Measurements from ENCODE around the gene NFIX.

Gene NFIX

DNA sequence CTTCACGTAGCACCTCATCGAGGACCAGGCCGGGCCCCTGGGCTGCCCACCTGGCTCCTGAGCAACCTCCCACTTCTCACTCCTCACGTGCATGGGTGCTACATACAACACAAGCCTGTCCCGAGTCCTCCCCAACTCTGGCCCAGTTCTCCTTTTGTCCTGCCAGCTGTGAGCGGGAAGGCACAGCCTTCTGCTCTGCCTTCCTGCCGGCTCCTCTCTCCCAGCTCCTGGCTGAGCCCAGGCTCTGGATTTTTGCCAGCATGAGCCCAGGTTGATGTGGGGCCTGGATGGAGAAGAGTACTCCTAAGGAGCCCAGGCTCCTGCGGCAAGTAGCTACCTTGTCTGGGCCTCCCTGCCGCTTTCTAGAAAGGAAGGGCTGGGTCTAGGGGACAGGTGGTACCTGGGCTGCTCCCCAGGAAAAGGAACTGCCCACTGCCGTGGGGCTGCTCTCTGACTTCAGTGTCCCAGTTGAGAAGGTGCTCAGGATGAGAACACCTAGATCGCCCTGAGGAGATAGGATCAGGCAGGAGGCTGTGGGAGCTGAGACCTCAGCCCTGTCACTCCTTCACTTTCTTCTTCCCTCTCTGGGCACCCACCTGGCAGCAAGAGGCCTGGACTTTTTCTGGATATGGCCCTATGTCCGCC, 83.7 kb downstream of the NFIX start:
- DNase-seq: no peak

DNA sequence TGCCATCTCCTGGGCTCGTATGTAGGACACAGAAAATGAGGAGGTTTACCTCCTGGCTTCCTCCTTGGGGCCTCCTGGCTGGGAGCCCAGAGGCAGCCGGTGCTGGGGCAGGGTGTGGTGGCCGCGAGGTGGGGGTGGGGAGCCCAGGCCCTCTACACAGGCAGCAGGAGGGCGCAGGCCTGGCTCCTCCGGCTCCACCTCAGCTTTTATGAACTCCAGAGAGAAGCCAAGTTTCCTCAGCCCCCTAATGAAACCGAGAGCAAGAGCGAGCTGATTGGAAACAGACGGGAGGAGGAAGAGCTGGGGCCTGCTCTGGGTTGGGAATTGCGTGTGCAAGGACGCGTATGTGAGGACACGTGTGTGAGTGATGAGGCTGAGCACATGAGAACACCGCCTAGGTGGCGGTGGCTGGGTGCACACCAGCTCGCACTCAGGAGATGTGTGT, 84.3 kb downstream of the NFIX start:
- DNase-seq: no peak

DNA sequence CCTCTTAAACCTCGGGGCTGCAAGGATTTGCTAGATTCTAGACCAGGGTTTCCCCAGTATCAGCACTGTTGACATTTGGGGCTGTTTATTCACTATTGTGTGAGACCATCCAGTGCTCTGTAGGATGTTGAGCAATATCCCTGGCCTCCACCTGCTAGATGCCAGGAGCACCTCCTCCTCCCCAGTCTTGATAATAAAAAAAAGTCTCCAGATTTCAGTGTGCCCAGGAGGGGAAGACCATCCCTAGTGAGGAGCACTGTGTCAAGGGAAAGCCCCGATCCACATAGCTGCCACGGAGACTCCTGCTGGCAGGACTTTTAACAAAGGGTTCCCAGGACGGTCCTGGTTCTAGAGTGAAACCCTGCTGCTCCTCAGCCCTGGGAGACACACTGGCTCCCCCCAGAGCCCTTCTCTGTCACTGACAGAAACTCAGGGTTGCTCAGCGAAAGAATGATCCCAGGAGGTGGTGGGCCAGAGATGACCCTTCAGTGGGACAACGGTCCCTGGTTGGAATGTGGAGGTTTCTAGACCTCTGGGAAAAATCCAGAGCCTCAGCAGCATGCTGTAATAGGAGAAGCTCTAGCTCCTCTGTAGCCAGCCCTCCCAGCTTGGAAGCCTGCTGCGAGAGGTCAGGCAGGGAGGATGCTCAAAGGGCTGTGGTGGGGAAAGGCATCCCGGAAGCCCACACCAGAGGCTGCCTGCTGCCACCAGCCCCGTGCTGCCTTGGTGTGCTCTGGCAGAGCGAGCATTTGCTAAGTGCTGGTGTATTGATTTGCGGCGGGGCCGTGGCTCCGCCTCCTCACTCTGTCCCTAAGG, 87.1 kb downstream of the NFIX start:
- DNase-seq: no peak

DNA sequence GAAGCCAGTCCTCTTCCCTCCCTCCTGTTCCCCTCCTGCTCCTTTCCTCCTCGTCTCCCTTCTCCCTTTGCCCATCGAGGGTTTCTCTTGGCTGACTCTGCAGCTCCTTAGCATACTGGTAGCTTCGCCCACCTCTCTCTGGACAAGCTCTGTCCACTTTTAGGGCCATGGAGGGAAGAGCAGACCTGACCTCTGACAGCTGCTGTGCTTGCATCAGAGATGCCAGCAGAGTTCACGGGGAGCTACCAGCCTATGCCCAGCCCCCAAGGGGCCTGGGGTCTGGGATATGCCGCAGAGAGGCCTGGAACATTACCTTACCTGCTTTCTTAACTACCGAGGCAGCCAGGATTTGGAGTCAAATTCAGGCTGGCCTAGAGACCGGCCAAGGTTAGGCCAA, 87.7 kb downstream of the NFIX start:
- no peak for DNase-seq

DNA sequence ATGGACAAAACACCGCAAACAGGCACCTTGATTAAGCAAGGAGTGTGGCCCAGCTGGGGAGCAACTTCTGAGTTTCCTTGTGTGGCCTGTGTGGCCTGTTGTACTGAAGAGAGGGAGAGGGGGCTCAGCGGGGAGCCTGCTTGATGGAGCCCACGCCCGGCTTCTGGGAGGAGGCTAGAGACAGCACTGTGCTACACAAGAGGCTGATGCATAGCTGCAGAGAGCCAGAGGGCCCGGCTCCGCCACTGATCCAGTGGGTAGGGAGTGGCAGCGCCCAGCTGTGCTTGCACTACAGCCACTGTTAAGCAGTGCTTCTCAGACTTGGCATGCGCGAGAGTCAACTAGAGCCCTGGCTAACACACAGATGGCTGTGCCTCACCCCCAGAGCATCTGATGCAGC, 88.4 kb downstream of the NFIX start:
- DNase-seq: no peak

DNA sequence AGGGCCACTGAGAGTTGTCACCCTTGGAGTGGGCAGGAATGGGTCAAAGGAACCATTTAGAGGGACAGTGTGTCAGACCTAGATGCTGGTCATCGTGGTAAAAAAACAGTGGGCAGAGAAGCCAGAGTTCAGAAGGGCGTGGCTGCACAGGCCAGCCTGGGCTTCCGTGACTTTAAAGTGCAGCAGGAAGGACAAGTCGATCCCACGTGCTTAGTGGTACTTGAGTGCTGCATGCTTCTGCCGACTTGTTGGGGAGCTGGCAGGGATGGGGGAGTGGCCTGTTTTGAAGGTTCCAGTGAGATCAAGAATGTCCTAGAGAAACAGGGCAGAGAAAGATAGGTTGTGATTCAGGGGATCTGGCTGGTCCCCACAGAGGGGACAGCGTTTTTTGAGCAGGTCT, 90.4 kb downstream of the NFIX start:
- no peak for DNase-seq

DNA sequence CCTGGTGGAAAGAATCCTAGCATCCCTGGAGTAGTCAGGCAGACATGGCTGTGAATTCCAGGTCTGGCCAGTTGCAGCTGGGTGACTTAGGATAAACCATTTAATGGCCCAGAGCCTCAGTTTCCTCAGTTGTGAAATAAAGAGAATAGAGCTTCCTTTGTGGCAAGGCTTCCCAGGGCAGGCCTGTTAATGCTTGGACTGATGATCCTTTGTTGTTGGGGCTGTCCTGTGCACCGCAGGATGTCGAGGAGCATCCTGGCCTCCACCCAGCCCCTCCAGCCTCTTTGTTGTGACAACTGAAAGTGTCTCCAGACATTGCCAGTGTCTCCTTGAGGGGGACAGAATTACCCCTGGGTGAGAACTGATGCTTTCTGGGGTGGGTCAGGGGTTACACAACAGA, 91.1 kb downstream of the NFIX start:
- DNase-seq: no peak

DNA sequence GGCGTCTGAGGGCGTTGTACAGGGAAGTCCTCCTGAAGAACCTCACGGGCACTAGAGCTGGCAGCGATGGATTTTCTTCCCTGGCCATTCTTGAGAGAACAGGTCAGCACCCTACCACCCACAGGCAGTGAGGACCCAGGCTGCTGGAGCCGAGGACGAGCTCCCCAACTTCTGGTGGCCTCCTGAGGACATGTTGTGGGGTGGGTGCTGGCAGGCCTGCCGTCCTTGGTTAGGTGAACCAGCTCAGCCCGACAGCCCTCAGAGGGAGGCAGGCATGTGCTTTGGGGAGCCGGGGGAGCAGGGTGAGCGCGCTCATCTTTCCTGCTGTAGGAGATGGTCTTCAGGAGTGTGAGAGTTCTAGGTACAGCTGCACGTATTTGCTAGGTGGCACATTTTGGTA, 92.0 kb downstream of the NFIX start:
- no peak for DNase-seq

DNA sequence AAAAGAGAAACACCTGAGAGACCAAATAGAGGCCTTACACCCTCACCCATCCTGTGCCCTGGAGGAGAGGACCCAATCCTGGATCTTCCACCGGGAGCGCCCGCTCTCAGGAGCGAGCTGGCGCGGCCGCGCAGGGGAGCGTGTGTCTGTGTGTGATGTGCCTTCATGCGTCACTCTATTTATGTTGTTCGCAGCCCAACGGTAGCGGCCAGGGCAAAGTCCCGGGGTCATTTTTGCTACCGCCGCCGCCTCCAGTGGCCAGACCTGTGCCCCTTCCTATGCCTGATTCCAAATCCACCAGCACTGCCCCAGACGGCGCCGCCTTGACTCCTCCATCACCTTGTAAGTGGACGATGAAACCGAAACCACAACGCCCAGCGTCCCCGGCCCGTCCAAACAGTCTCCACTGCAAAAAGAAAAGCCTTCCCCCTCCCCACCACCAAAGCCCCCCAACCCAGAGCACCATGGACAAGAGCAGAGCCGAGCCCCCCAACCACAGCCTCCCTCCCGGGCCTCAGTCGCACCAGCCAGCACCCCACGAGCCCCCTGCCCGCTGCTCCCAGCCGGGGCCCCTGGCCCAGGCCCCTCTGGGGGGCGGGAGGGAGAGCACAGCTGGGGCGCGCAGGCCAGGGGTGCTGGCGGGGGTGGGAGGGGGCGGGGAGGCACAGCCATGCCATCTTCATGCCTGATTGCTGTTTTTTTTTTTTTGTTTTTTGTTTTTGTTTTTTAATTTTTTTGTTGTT, 92.7 kb downstream of the NFIX start:
- DNase-seq: no peak

DNA sequence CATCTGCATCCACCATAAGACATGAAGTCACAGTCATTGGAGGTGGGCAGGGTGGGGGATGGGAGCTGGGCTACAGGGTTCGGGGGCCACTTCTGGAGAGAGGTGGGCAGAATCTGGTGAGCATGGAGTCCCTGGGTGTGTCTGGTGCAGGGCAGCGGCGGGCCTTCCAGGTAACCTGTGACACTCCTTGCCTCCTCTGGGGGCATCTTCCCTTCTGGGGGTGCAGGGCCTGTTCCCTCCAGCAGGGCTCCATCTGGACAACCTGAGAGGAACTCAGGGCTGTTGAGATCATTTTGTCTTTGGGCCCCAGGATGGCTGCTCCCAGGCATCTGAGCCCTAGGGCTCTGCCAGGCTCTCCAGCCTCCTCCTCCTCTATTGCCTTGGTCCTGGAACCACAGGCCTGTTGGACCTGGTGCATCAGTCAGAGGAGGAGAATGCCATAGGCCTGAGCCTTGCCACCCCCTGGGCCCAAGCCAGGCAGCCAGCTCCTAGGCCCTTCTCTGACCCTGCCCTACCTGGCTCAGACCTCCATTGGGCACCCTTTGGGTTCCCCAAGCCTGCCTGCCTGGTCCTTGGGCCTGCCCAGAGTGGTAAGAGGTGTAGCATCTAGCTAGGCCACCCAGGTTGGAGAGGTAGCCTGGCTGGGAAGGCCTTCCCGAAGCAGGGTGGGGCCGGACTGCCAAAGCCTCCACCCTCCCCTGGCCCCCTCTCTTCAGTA, 94.0 kb downstream of the NFIX start:
- DNase-seq: no peak

DNA sequence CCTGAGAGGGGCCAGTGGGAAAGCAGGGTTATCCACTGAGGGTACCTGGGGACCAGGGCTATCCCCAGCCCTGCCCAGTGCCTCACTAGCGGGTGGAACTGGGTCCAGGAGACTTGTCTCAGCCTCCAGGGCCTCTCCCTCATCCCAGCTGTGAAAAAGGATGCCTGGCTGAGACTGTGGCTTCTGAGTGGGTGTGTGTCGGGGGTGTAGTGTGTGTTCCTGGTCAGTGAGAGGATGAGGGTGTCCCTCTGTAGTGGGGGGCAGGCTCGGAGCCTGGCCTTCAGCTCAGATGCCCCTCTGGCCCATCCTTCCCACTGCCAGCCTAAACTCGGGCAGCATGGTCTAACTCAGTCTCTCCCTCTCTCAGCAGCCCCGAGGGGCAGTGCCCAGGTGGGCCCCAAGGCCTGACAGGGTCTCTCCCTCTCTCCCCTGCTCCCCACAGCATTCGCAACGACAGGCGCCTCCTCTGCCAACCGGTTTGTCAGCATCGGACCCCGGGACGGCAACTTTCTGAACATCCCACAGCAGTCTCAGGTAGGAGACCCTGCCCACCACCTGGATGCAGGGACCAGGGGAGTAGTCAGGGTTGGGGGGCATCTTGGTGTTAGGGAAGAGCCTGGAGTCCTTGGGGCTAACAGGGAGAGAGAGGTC, 94.7 kb downstream of the NFIX start:
- no peak for DNase-seq

DNA sequence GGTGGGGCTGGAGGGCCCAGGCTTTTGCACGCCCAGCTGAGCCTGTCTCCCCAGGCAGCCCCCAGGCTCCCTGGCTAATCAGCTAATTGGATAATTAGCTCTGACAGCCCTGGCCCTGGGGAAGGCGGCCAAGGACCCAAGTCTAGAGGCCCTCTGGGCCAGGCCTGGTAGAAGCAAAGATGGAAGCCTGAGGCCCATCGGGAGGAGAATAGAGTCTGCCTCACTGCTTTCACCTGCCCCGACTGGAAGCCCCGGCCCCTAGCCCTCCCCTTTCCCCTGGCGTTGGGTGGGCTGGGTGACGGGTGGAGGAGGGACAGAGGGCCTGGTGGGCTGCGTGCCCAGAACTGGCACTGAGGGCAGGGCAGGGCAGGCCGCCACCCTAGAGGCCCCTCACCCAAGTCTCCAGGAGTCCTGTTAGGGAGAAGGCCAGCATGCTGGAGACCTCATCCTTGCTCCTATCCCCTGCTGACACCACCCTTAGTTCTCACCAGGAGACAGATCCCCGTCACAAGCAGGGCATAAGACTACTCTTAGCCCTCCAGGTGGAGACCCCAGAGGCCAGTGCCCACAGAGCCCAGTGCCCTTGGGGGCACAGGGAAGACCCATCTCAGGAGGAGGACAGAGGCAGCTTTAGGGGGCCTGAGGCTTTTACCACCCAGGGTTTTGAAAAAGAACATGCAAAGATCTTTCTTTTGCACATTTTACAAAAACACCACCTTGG, 95.4 kb downstream of the NFIX start:
- no peak for DNase-seq

DNA sequence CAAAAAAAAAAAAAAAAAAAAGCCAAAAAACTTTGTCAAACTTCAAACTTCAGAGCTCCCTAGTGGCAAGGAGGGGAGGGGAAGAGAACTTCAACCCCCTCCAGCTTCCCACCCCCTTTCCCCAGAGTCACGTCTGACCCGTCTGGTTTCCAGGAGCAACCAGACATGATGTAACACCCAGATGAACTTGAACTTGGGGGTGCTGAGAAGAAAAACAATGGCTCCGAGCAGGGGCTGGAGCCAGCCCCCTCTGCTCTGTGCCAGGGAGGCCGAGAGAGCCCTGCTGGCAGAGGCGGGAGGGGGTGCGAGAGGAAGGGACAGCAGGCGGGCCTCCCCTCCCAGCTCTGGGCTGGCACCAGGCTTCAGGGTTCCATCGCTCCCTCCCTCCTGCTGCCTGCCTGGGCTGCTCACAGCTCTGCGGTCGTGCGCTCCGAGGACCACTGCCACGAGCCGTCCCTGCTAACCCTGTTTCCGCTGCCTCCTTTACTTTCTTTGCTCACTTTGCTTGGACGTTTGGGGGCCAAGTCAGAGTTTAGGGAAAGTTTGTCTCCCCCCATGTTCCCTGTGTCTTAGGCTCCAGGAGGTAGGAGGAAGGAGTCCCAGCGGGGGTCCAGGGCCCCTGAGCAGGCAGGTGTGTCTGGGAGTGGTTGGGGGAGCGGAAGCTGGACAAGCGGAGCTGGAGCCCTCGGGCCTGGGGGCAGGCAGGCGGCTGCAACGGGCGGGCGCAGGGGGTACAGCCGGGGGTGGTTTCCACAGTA, 96.3 kb downstream of the NFIX start:
- no peak for DNase-seq

DNA sequence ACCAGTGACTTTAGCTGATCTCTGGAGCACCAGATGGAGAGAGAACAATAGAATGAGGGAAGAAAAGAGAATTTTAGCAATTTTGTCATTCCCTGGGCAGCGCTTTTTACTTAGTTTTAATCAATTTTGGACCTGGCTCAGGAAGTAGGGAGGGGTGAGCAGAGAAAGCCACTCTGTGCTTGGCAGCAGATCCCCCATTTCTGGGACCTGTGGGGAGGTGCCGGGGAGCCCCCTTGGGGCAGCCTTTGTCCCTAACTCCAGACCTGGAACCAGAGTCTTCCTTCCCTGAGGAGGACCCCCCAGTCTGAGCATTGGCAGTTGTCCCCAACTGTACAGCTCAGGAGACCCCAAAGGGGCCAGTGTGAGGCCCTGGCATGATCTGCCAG, 96.9 kb downstream of the NFIX start:
- DNase-seq: no peak

DNA sequence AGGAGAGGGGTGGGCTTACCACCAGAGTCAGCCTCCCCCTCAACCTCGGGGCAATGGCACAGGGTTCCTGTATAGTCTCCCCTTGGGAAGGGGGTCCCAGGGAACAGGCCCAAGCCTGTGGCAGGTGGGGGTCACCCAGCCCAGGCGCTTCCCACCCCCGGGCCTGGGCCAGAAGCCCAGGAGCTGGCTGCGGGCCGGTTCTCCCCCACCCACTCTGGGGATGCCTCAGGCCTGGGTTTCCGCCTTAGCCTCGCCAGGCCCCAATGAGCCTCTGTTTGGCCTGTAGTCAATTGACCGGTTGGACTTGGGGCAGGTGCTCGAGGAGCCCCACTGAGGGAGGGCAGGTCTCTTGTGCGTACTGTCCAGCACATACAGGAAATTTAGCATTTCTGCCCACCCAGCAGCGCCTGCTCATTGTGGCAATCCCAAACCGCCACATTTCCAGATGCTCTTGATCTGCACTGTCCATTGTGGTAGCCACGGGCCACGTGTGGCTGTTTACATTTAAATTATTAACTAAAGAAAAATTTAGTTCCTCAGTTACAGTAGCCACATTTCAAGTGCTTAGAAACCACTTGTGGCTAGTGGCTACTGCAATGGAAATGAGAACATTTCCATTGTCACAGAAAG, 97.4 kb downstream of the NFIX start:
- no peak for DNase-seq

DNA sequence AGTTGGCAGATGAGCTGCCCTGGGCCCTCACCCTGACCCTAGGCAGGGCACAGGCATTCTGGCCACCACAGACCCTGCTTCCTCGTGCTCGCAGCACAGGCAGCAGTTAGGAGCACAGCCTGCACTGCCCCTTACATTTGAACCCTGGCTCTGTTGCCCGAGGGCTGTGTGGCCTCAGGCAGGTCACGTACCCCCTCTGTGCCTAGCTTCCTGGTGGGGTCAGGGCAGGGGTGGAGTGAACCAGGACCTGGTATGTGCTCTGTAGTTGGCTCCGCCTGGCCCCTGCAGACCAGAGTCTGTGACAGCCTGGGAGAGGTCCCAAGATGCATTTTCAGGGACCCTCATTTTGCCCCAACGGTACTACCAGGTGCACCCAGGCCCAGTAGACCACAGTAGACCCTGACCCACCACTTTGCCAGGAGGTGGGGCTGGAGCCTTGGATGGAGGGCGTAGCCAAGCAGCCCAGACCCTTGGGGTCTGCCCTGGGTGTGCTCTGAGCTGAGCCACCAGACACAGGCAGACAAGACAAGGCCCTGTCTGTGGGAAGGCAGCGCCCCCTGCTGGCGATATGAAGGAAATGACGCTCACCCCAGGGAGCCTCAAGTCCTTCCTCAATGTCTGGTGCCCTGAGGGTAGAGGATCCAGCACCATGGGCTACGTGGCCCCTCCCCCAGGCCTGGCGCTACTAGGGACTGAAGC, 98.3 kb downstream of the NFIX start:
- peak; percentile 61 for DNase-seq

DNA sequence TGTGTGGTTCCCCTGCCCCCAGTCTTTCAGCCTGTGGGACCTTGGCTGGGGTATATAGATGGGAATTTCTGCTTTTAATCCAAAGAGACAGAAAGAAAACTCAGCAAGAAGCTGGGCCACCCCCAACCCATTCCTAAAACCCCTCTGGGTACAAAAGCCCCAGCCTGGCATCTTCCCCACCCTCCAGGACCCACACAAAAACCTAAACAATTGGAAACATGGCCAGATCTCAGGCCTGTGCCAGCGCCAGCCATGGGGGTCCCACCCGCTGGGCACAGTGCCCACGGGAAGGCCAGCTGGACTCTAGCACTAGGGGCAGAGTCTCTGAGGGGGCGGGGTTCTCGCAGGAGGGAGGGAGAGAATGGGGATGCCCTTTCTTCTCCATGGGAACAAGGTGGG, 98.8 kb downstream of the NFIX start:
- DNase-seq: no peak

DNA sequence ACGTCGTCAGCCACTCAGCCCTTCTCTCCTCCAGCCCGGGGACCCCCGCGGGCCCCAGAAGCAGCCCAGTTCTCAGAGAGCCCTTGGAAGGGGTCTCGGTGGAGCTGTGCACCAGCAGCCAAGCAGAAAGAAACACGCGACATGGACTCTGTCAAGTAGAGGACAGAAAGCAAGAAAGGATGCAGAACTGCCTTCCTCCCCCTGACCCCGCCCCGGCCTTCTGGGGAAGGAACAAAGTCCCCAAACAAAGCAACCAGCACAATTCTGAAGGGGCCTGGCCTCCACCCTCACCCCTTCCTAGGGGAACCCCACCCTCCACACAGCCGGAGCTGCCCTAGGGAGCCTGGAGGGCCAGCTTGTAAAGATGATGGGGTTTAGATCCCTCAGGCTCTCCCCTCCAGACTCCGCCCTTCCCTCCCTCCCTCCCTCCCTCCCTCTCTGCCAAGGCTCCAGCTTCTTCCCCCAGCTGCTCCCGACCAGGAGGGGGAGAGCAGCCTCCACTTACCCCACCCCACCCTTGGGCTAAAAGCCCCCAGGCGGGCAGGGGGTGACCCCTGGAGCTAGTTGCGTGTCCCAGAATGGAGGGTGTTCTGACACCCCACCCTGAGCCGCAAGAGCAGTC, 99.6 kb downstream of the NFIX start:
- no peak for DNase-seq

DNA sequence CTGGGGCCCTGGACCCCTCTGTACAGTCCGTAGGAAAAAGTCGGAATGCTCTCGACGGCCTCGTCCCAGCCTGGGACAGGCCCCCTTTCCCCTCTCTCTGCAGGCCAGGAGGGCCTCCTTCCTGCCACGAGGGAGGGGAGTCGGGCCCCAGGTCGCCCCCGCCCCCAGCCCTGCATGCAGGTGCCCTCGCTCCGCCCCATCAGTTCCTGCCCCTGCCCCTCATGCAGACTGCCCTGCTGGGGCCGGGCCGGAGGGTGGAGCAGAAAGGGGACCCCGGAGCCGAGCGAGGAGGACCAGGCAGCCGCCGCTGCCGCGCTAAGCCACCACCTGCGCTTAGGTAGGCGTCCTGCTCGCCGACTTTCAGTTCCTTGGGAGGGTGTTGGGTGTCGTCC, 100.1 kb downstream of the NFIX start:
- DNase-seq: no peak
